Liver (tissue), 9 donors: ENCODE results near the gene GOLGA7B. TPM values are rescaled to one million over a fixed set of nuclear protein-coding genes. Genes with fewer than 3 reads are reported as not detected.

Experiments
- DNase-seq: peaks from one replicate; pipeline ENCODE4 v3.0.0-alpha.2; 2017; ENCODE audit warnings: low spot score
- H3K27ac ChIP-seq, 2 donors: one replicate each; pipeline ENCODE4 v1.7.0; 2013; ENCODE audit warnings: inconsistent platforms in 2 of 2, low read length in 2 of 2, control low read depth in 1 of 2, low read depth in 1 of 2, mild to moderate bottlenecking in 1 of 2
- H3K27me3 ChIP-seq, 4 donors: one replicate each; pipeline versions ENCODE4 v1.6.1 to v1.7.0; 2013; ENCODE audit warnings: low read length in 3 of 4, inconsistent platforms in 1 of 4, mild to moderate bottlenecking in 1 of 4, moderate library complexity in 1 of 4; ENCODE audit not compliant: control insufficient read depth in 4 of 4, insufficient read depth in 4 of 4
- H3K36me3 ChIP-seq, 4 donors: one replicate each; pipeline versions ENCODE4 v1.6.1 to v1.7.0; 2013; ENCODE audit warnings: low read length in 3 of 4, mild to moderate bottlenecking in 3 of 4, low read depth in 1 of 4, moderate library complexity in 1 of 4; ENCODE audit not compliant: control insufficient read depth in 4 of 4, insufficient read depth in 3 of 4
- H3K4me1 ChIP-seq, 4 donors: one replicate each; pipeline versions ENCODE4 v1.6.1 to v1.7.0; 2013; ENCODE audit warnings: low read length in 3 of 4, mild to moderate bottlenecking in 3 of 4, moderate library complexity in 1 of 4; ENCODE audit not compliant: control insufficient read depth in 4 of 4, insufficient read depth in 4 of 4
- H3K4me3 ChIP-seq, 3 donors: one replicate each; pipeline versions ENCODE4 v1.6.1 to v1.7.0; 2013; ENCODE audit warnings: low read length in 3 of 3, control low read depth in 1 of 3, low read depth in 1 of 3, mild to moderate bottlenecking in 1 of 3
- H3K9ac ChIP-seq, 2 donors: one replicate each; pipeline ENCODE4 v1.7.0; 2013; ENCODE audit warnings: low read length in 2 of 2, mild to moderate bottlenecking in 2 of 2, moderate library complexity in 2 of 2, control low read depth in 1 of 2, low read depth in 1 of 2
- H3K9me3 ChIP-seq, 4 donors: one replicate each; pipeline versions ENCODE4 v1.6.1 to v1.7.0; 2013; ENCODE audit warnings: low read length in 3 of 4; ENCODE audit not compliant: control insufficient read depth in 4 of 4
- ATF3 ChIP-seq: IDR thresholded peaks from 2 replicates; pipeline ENCODE4 v1.6.1; 2016; ENCODE audit warnings: antibody characterized with exemption
- CTCF ChIP-seq: fragments of 150-350 bp; IDR thresholded peaks from 2 replicates; pipeline ENCODE4 v1.5.1; 2017; ENCODE audit warnings: improper control_type of control experiment, low read depth, low read length; ENCODE audit not compliant: missing input control
- EGR1 ChIP-seq, 2 donors: IDR thresholded peaks; 2 replicates each; pipeline ENCODE4 v1.6.1; 2016 to 2018; ENCODE audit warnings: antibody characterized with exemption in 2 of 2, low read depth in 2 of 2
- FOXA1 ChIP-seq: IDR thresholded peaks from 2 replicates; pipeline ENCODE4 v1.6.1; 2016; ENCODE audit warnings: antibody characterized with exemption
- FOXA2 ChIP-seq: IDR thresholded peaks from 2 replicates; pipeline ENCODE4 v1.6.1; 2016; ENCODE audit warnings: antibody characterized with exemption
- GABPA ChIP-seq, 2 donors: IDR thresholded peaks in 1 of 2; conservative IDR thresholded peaks in 1 of 2; 2 replicates each; pipeline ENCODE4 v1.6.1; 2016; ENCODE audit warnings: antibody characterized with exemption in 2 of 2, mild to moderate bottlenecking in 1 of 2, moderate library complexity in 1 of 2
- HNF4A ChIP-seq, 2 donors: conservative IDR thresholded peaks; 2 replicates each; pipeline ENCODE4 v1.6.1; 2016; ENCODE audit warnings: antibody characterized with exemption in 2 of 2, mild to moderate bottlenecking in 2 of 2
- HNF4G ChIP-seq: IDR thresholded peaks from 2 replicates; pipeline ENCODE4 v1.6.1; 2016; ENCODE audit warnings: antibody characterized with exemption
- JUND ChIP-seq, 2 donors: IDR thresholded peaks; 2 replicates each; pipeline ENCODE4 v1.6.1; 2016; ENCODE audit warnings: antibody characterized with exemption in 2 of 2
- MAX ChIP-seq: IDR thresholded peaks from 2 replicates; pipeline ENCODE4 v1.6.1; 2016; ENCODE audit warnings: antibody characterized with exemption
- NR2F2 ChIP-seq: IDR thresholded peaks from 2 replicates; pipeline ENCODE4 v1.6.1; 2016; ENCODE audit warnings: antibody characterized with exemption
- RAD21 ChIP-seq, 2 donors: IDR thresholded peaks; 2 replicates each; pipeline ENCODE4 v1.6.1; 2016; ENCODE audit warnings: antibody characterized with exemption in 2 of 2, mild to moderate bottlenecking in 2 of 2
- REST ChIP-seq: IDR thresholded peaks from 2 replicates; pipeline ENCODE4 v1.6.1; 2016; ENCODE audit warnings: antibody characterized with exemption, mild to moderate bottlenecking
- RXRA ChIP-seq, 2 donors: IDR thresholded peaks; 2 replicates each; pipeline ENCODE4 v1.6.1; 2017 to 2018; ENCODE audit warnings: antibody characterized with exemption in 2 of 2, mild to moderate bottlenecking in 1 of 2
- SP1 ChIP-seq: IDR thresholded peaks from 2 replicates; pipeline ENCODE4 v1.6.1; 2018; ENCODE audit warnings: antibody characterized with exemption, mild to moderate bottlenecking
- TAF1 ChIP-seq: conservative IDR thresholded peaks from 2 replicates; pipeline ENCODE4 v1.6.1; 2016; ENCODE audit warnings: antibody characterized with exemption, mild to moderate bottlenecking
- YY1 ChIP-seq: IDR thresholded peaks from 2 replicates; pipeline ENCODE4 v1.6.1; 2016; ENCODE audit warnings: antibody characterized with exemption, mild to moderate bottlenecking
- ZBTB33 ChIP-seq: IDR thresholded peaks from 2 replicates; pipeline ENCODE4 v1.6.1; 2016; ENCODE audit warnings: antibody characterized with exemption
- WGBS: extraction: QIAGEN DNeasy Blood & Tissue Kit; methylation state at CpG from one replicate; pipeline ENCODE4 v1.1.7; 2013; 5-methylcytosine and 5-hydroxymethylcytosine counted together
- polyA plus RNA-seq, 2 donors: library from polyadenylated mRNA; stranded (reverse) in 1 of 2; unstranded in 1 of 2; fragments of 200-250 nt in 1 of 2; fragments of >200 nt in 1 of 2; fragmentation: Nextera tagmentation in 1 of 2; extraction: Ambion mirVana in 1 of 2; gene quantifications; one replicate each; pipeline versions ENCODE4 v1.2.1 to v1.2.3, GENCODE V29; 2013 to 2015
- total RNA-seq, 2 donors: library from RNA; depleted of rRNA; stranded (reverse); fragments of >200 nt; gene quantifications; one replicate each; pipeline ENCODE4 v1.2.3, GENCODE V29; 2014
- donor health status: healthy.
- donor health status: healthy.
- donor health status: healthy.
- donor health status: healthy.
- donor health status: healthy.

GOLGA7B gene
- total and polyA plus RNA-seq, 4 donors = 0.05 to 0.63 (median 0.40) TPM

GRCh38 chr10:97874332-97874731 lies 24.7 kb downstream of the GOLGA7B start:
- Histone ChIP-seq H3K9me3 (no peaks in the 10 kb centered on the region), H3K9ac (no peak overlapping the region), H3K4me3 (no peak overlapping the region), H3K4me1 (peaks cover 0 to 4% (median under 1%) of the 10 kb centered on the region in 4 donors), H3K27me3 (no peaks in the 10 kb centered on the region), H3K36me3 (no peaks in the 10 kb centered on the region), H3K27ac (no peak overlapping the region)
- WGBS = 74% methylated on average over 6 of the region's 6 CpGs
- TF ChIP-seq SP1 (no peak), NR2F2 (no peak), HNF4A (conservative IDR thresholded peaks at IDR 0.05) (no peak), HNF4G (no peak), RAD21 (IDR thresholded peaks at IDR 0.05) (no peak), RXRA (IDR thresholded peaks at IDR 0.05) (no peak), CTCF (no peak), TAF1 (no peak), FOXA2 (no peak), FOXA1 (no peak), JUND (IDR thresholded peaks at IDR 0.05) (no peak), ZBTB33 (no peak), ATF3 (no peak), YY1 (no peak), REST (no peak), MAX (no peak), GABPA (IDR thresholded peaks at IDR 0.05 in 1 of 2, conservative IDR thresholded peaks at IDR 0.05 in 1 of 2) (no peak), EGR1 (IDR thresholded peaks at IDR 0.05; ENCODE audit: low read depth in 2 of 2) (no peak)
- no peak for DNase-seq

- no peaks in the 10 kb centered on the region for H3K27me3 ChIP-seq
- TF ChIP-seq ATF3 (no peak), HNF4G (no peak), JUND (IDR thresholded peaks at IDR 0.05) (no peak), RAD21 (IDR thresholded peaks at IDR 0.05) (no peak), FOXA1 (no peak)
- 76% methylated on average over 7 of the region's 7 CpGs for WGBS
- no peaks in the 10 kb centered on the region for H3K36me3 ChIP-seq
- no peak overlapping the region for H3K9ac ChIP-seq
- H3K9me3 ChIP-seq = no peaks in the 10 kb centered on the region
- no peak overlapping the region for H3K27ac ChIP-seq
- DNase-seq = no peak
- no peaks in the 10 kb centered on the region for H3K4me1 ChIP-seq
- H3K4me3 ChIP-seq = no peak overlapping the region
These were observed 25.7 kb downstream of the GOLGA7B start for GRCh38 chr10:97875391-97875790.
